NB4 (cell line): ENCODE measurements around the gene LRIG1.

ENCODE experiments used
- CTCF ChIP-seq: IDR thresholded peaks from one replicate; pipeline ENCODE4 v1.5.1; 2012; ENCODE audit warnings: low read depth, low read length
- MAX ChIP-seq: IDR thresholded peaks from 2 replicates; pipeline ENCODE4 v1.6.1; 2011; ENCODE audit warnings: low read depth, low read length
- MYC ChIP-seq: IDR thresholded peaks from 2 replicates; pipeline ENCODE4 v1.6.1; 2011; ENCODE audit warnings: low read depth, low read length
- POLR2A ChIP-seq: IDR thresholded peaks from 2 replicates; pipeline ENCODE4 v1.6.1; 2011; ENCODE audit warnings: mild to moderate bottlenecking; ENCODE audit not compliant: insufficient read length; ENCODE audit errors: extremely low read depth

- TF ChIP-seq CTCF: no peak
- no peak for TF ChIP-seq POLR2A
- TF ChIP-seq MAX: no peak
- TF ChIP-seq MYC: no peak
These were observed 6.8 kb upstream of the LRIG1 start for GRCh38 chr3:66507423-66508260.
